ENCODE data around the gene GPC5. TPM values are rescaled to one million over a fixed set of nuclear protein-coding genes. Genes with fewer than 3 reads are reported as not detected.

Gene GPC5
- total RNA-seq, 2 donors from 2014 or later = 0.22 to 0.51 TPM

DNA sequence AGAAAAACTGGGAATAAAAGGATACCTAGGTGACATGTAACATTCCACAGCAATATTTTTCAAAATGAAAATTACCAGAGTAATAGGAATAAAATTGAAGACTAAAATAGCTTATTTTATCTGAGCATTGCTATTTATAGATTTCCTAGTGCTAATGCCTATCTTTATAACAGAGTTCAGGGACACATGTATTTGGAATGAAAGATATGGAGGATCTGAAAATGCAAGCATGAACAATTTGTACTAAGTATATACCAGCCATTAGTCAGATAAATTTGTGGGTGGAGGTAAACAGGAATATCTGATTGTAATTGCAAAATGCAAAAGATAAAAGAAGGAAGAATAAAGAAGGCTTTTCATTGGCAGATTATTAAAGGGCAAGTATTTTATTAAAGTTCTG lies 345.9 kb downstream of the GPC5 start:
- Mint-ChIP-seq H3K9me3 (peaks cover 4% of the 10 kb centered on the region), H3K36me3 (ENCODE audit: low read depth) (no peaks in the 10 kb centered on the region), H3K4me3 (no peak overlapping the region), H3K27ac (no peak overlapping the region), H3K27me3 (ENCODE audit: insufficient read depth) (no peaks in the 10 kb centered on the region), H3K4me1 (peaks cover 4% of the 10 kb centered on the region)
- H3K4me3 ChIP-seq (ENCODE audit: low read length) = no peak overlapping the region
- DNase-seq = no peak
- no peak overlapping the region for H3K27ac ChIP-seq (ENCODE audit: low read depth, low read length)
- H3K9ac ChIP-seq (ENCODE audit: extremely low read depth, low read length, poor library complexity, severe bottlenecking) = no peak overlapping the region
- TF ChIP-seq, protein P1, sequence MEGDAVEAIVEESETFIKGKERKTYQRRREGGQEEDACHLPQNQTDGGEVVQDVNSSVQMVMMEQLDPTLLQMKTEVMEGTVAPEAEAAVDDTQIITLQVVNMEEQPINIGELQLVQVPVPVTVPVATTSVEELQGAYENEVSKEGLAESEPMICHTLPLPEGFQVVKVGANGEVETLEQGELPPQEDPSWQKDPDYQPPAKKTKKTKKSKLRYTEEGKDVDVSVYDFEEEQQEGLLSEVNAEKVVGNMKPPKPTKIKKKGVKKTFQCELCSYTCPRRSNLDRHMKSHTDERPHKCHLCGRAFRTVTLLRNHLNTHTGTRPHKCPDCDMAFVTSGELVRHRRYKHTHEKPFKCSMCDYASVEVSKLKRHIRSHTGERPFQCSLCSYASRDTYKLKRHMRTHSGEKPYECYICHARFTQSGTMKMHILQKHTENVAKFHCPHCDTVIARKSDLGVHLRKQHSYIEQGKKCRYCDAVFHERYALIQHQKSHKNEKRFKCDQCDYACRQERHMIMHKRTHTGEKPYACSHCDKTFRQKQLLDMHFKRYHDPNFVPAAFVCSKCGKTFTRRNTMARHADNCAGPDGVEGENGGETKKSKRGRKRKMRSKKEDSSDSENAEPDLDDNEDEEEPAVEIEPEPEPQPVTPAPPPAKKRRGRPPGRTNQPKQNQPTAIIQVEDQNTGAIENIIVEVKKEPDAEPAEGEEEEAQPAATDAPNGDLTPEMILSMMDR (conservative IDR thresholded peaks at IDR 0.05) = no peak
- H3K4me1 ChIP-seq (ENCODE audit: control insufficient read depth, insufficient read depth, low read length) = no peaks in the 10 kb centered on the region
- no peaks in the 10 kb centered on the region for H3K36me3 ChIP-seq (ENCODE audit: control insufficient read depth, insufficient read depth, low read length)
- no peaks in the 10 kb centered on the region for H3K27me3 ChIP-seq (ENCODE audit: control insufficient read depth, insufficient read depth, low read length, poor library complexity, severe bottlenecking)
- H3K9me3 ChIP-seq (ENCODE audit: control insufficient read depth, low read length) = no peaks in the 10 kb centered on the region

DNA sequence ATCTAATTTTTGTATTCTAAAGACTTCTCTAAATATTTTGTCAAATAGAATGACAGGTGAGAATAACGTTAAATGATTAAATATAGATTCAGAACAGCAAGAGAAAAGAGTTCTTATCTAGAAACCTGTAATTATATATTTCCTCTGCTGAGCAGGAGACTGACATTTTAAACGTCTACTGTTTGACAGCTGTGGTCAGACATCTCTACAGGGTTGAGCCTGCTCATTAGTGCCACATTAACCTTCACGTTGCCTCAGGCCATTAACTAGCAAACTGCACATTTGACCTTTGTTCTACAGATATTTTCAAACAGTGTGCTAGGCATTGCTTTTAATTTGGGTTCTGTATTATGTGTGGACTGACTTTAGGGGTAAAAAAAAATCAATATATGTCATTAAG lies 347.5 kb downstream of the GPC5 start:
- 82 to 86% methylated on average over 1 to 2 of the region's 3 CpGs for WGBS, 2 experiments (ENCODE audit: insufficient coverage in 1 of 2, insufficient read length in 1 of 2)
- H3K27me3 ChIP-seq (ENCODE audit: control insufficient read depth, insufficient read depth, low read length, poor library complexity, severe bottlenecking) = no peaks in the 10 kb centered on the region
- peaks cover 4% of the 10 kb centered on the region for H3K4me1 Mint-ChIP-seq
- H3K36me3 ChIP-seq (ENCODE audit: control insufficient read depth, insufficient read depth, low read length) = no peaks in the 10 kb centered on the region
- H3K27ac Mint-ChIP-seq = no peak overlapping the region
- no peak overlapping the region for H3K4me3 ChIP-seq (ENCODE audit: low read length)
- H3K36me3 Mint-ChIP-seq (ENCODE audit: low read depth) = no peaks in the 10 kb centered on the region
- no peaks in the 10 kb centered on the region for H3K27me3 Mint-ChIP-seq (ENCODE audit: insufficient read depth)
- TF ChIP-seq, protein P1 (conservative IDR thresholded peaks at IDR 0.05) = no peak
- no peak overlapping the region for H3K4me3 Mint-ChIP-seq
- no peaks in the 10 kb centered on the region for H3K9me3 ChIP-seq (ENCODE audit: control insufficient read depth, low read length)
- no peak for DNase-seq
- no peaks in the 10 kb centered on the region for H3K9me3 Mint-ChIP-seq
- no peak overlapping the region for H3K27ac ChIP-seq (ENCODE audit: low read depth, low read length)
- H3K9ac ChIP-seq (ENCODE audit: extremely low read depth, low read length, poor library complexity, severe bottlenecking) = no peak overlapping the region
- no peaks in the 10 kb centered on the region for H3K4me1 ChIP-seq (ENCODE audit: control insufficient read depth, insufficient read depth, low read length)

DNA sequence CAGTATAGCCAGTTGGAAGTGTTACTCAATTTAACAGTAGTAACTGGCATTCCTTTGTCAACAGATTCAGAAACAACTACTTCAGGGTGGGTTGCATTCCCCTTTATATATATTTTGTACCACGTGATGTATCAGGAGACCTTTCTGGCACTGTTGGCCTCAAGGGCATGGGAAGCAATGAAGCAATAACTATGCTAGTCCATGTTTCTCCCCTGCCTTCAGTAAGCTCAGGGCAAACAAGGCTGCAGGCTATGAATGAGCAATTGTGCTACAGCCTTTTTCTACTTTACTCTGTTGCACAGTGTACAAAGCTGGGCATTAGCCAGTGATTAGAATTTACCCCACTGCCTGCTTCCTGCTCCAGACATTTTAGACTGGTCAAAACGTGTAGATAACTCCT lies 348.8 kb downstream of the GPC5 start:
- H3K4me1 Mint-ChIP-seq = no peaks in the 10 kb centered on the region
- H3K9me3 Mint-ChIP-seq = no peaks in the 10 kb centered on the region
- no peak overlapping the region for H3K9ac ChIP-seq (ENCODE audit: extremely low read depth, low read length, poor library complexity, severe bottlenecking)
- no peaks in the 10 kb centered on the region for H3K36me3 ChIP-seq (ENCODE audit: control insufficient read depth, insufficient read depth, low read length)
- no peak overlapping the region for H3K4me3 ChIP-seq (ENCODE audit: low read length)
- H3K27ac Mint-ChIP-seq = no peak overlapping the region
- no peaks in the 10 kb centered on the region for H3K4me1 ChIP-seq (ENCODE audit: control insufficient read depth, insufficient read depth, low read length)
- 64 to 86% methylated on average over 1 to 2 of the region's 2 CpGs for WGBS, 2 experiments (ENCODE audit: insufficient coverage in 1 of 2, insufficient read length in 1 of 2)
- H3K4me3 Mint-ChIP-seq = no peak overlapping the region
- no peaks in the 10 kb centered on the region for H3K27me3 Mint-ChIP-seq (ENCODE audit: insufficient read depth)
- no peaks in the 10 kb centered on the region for H3K27me3 ChIP-seq (ENCODE audit: control insufficient read depth, insufficient read depth, low read length, poor library complexity, severe bottlenecking)
- DNase-seq = no peak
- no peak overlapping the region for H3K27ac ChIP-seq (ENCODE audit: low read depth, low read length)
- no peaks in the 10 kb centered on the region for H3K9me3 ChIP-seq (ENCODE audit: control insufficient read depth, low read length)
- TF ChIP-seq, protein P1 (conservative IDR thresholded peaks at IDR 0.05) = no peak
- no peaks in the 10 kb centered on the region for H3K36me3 Mint-ChIP-seq (ENCODE audit: low read depth)
